HG03520 (cell line): ENCODE data around the gene KCNIP3.

Source experiments
- ATAC-seq: cut with Tn5 transposase; IDR thresholded peaks from one replicate; pipeline ENCODE4 v1.9.1; 2021; ENCODE audit warnings: mild to moderate bottlenecking, moderate library complexity; ENCODE audit not compliant: unreplicated experiment

Gene KCNIP3

GRCh38 chr2:95274291-95275150 is 22.6 kb upstream of the KCNIP3 start, which contains the start of gene PROM2:
PROM2 (plus strand) TSS chr2:95274449; CDS start chr2:95274586, 137 bp downstream.
- ATAC-seq, result no peak

- ATAC-seq, result no peak
These were observed 22.0 kb upstream of the KCNIP3 start for GRCh38 chr2:95275151-95275515.

- no peak for ATAC-seq
These were observed 21.4 kb upstream of the KCNIP3 start for GRCh38 chr2:95275601-95276243.

GRCh38 chr2:95276244-95276887 is 20.8 kb upstream of the KCNIP3 start:
- ATAC-seq, result no peak

- ATAC-seq, result no peak
These were observed 20.3 kb upstream of the KCNIP3 start for GRCh38 chr2:95276888-95277245.

- ATAC-seq, result no peak
These were observed 19.8 kb upstream of the KCNIP3 start for GRCh38 chr2:95277246-95277906.

GRCh38 chr2:95278051-95278471 is 19.1 kb upstream of the KCNIP3 start:
- no peak for ATAC-seq

GRCh38 chr2:95278637-95279225 is 18.4 kb upstream of the KCNIP3 start:
- ATAC-seq, result no peak

GRCh38 chr2:95279435-95280035 is 17.6 kb upstream of the KCNIP3 start:
- no peak for ATAC-seq

- ATAC-seq, result no peak
These were observed 16.1 kb upstream of the KCNIP3 start for GRCh38 chr2:95281071-95281470.

- no peak for ATAC-seq
These were observed 15.4 kb upstream of the KCNIP3 start for GRCh38 chr2:95281786-95282185.

GRCh38 chr2:95282458-95282857 is 14.7 kb upstream of the KCNIP3 start:
- ATAC-seq, result no peak

- ATAC-seq, result no peak
These were observed 13.6 kb upstream of the KCNIP3 start for GRCh38 chr2:95283562-95283961.

- ATAC-seq, result no peak
These were observed 12.1 kb upstream of the KCNIP3 start for GRCh38 chr2:95284886-95285541.

- ATAC-seq, result no peak
These were observed 11.6 kb upstream of the KCNIP3 start for GRCh38 chr2:95285542-95285932.

- ATAC-seq, result no peak
These were observed 9.8 kb upstream of the KCNIP3 start for GRCh38 chr2:95287336-95287735.

- ATAC-seq, result no peak
These were observed 9.3 kb upstream of the KCNIP3 start for GRCh38 chr2:95287806-95288205.

GRCh38 chr2:95289253-95289652 is 7.9 kb upstream of the KCNIP3 start:
- ATAC-seq, result no peak

- ATAC-seq, result no peak
These were observed 5.9 kb upstream of the KCNIP3 start for GRCh38 chr2:95291222-95291621.

- ATAC-seq, result no peak
These were observed 4.4 kb upstream of the KCNIP3 start for GRCh38 chr2:95292623-95293260.
